OCI-LY1 (cell line): ENCODE data around the gene CREB3L2.

Experiments
- H2AFZ ChIP-seq: fragments of 200-600 bp; sonication (generic), shearing (Covaris generic); 2 replicates; pipeline ENCODE4 v1.6.0; 2014; ENCODE audit warnings: antibody characterized with exemption, mild to moderate bottlenecking, low read length
- H3F3A ChIP-seq: fragments of 200-600 bp; sonication (generic), shearing (Covaris generic); 2 replicates; pipeline ENCODE4 v1.6.0; 2014; ENCODE audit warnings: mild to moderate bottlenecking, antibody characterized with exemption, low read length, moderate library complexity; ENCODE audit not compliant: insufficient read depth
- H3K27ac ChIP-seq: fragments of 200-600 bp; sonication (generic); 2 replicates; pipeline ENCODE4 v1.5.1; 2014; ENCODE audit warnings: low read length, mixed run types, mild to moderate bottlenecking, low read depth; ENCODE audit not compliant: poor library complexity, severe bottlenecking
- H3K27me3 ChIP-seq: fragments of 200-600 bp; sonication (generic); 2 replicates; pipeline ENCODE4 v1.6.0; 2014; ENCODE audit warnings: antibody characterized with exemption, mild to moderate bottlenecking, low read length, moderate library complexity; ENCODE audit not compliant: insufficient read depth
- H3K36me3 ChIP-seq: fragments of 200-600 bp; sonication (generic); 2 replicates; pipeline ENCODE4 v1.6.1; 2014; ENCODE audit warnings: mild to moderate bottlenecking, antibody characterized with exemption, low read length, moderate library complexity, mixed read lengths; ENCODE audit not compliant: insufficient read depth
- H3K4me1 ChIP-seq: fragments of 200-600 bp; sonication (generic); 2 replicates; pipeline ENCODE4 v1.5.1; 2014; ENCODE audit warnings: mild to moderate bottlenecking, low read length, moderate library complexity; ENCODE audit not compliant: insufficient read depth, severe bottlenecking
- H3K4me2 ChIP-seq: fragments of 200-600 bp; sonication (generic), shearing (Covaris generic); 2 replicates; pipeline ENCODE4 v1.6.1; 2014; ENCODE audit warnings: low read length
- H3K4me3 ChIP-seq: fragments of 200-600 bp; sonication (generic); 2 replicates; pipeline ENCODE4 v1.5.1; 2014; ENCODE audit warnings: low read length, low read depth, mild to moderate bottlenecking, mixed read lengths; ENCODE audit not compliant: poor library complexity, severe bottlenecking
- H3K79me2 ChIP-seq: fragments of 200-600 bp; shearing (Covaris generic); 2 replicates; pipeline ENCODE4 v1.6.1; 2016; ENCODE audit warnings: mixed run types, low read length, mixed read lengths; ENCODE audit not compliant: insufficient read depth
- H3K9ac ChIP-seq: fragments of 200-600 bp; sonication (generic), shearing (Covaris generic); 2 replicates; pipeline ENCODE4 v1.6.1; 2014; ENCODE audit warnings: mild to moderate bottlenecking, low read length, mixed read lengths
- H3K9me2 ChIP-seq: fragments of 200-600 bp; sonication (generic), shearing (Covaris generic); 2 replicates; pipeline ENCODE4 v1.6.1; 2014; ENCODE audit warnings: low read depth, mild to moderate bottlenecking, low read length, mixed read lengths
- H3K9me3 ChIP-seq: fragments of 200-600 bp; shearing (Covaris generic); 2 replicates; pipeline ENCODE4 v1.6.1; 2014; ENCODE audit warnings: low read length, mixed read lengths
- H4K20me1 ChIP-seq: fragments of 200-600 bp; sonication (generic), shearing (Covaris generic); 2 replicates; pipeline ENCODE4 v1.6.0; 2016; ENCODE audit warnings: mild to moderate bottlenecking, low read length; ENCODE audit not compliant: insufficient read depth
- EZH2 ChIP-seq: fragments of 200-600 bp; sonication (generic), shearing (Covaris generic); IDR thresholded peaks from 2 replicates; pipeline ENCODE4 v1.8.0; 2017; ENCODE audit warnings: borderline replicate concordance, mixed run types, mild to moderate bottlenecking, antibody characterized with exemption, low read length, moderate library complexity, mixed read lengths
- TF ChIP-seq, protein P1 (sequence below): fragments of 200-600 bp; sonication (generic), shearing (Covaris generic); IDR thresholded peaks from 2 replicates; pipeline ENCODE4 v1.5.1; 2017; ENCODE audit warnings: mild to moderate bottlenecking, antibody characterized with exemption, low read length, moderate library complexity, mixed read lengths

CREB3L2 gene

DNA sequence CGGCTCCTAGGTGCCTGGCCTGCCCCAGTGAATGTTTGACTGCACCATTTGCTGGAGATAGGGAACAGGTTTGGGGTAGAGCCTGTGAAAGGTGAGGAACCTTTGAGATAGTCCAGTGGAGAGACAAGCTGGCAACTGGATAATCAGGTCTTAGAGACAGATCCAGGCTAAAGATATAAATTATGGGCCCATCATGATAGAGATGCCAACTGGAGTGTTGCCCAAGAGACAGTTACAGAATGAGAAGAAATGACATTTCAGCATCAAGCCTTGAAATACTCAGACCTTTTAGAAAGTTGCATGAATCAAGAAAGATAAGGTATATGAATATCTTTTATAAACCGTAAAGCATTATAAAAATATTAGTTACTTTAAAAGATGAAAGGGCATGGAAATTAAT lies 27.1 kb downstream of the CREB3L2 start:
- no peaks in the 10 kb centered on the region for H3K79me2 ChIP-seq
- H3K9me3 ChIP-seq: no peaks in the 10 kb centered on the region
- H3K4me3 ChIP-seq: no peak overlapping the region
- no peak overlapping the region for H3K27ac ChIP-seq
- H2AFZ ChIP-seq: no peak overlapping the region
- H3K4me1 ChIP-seq: no peaks in the 10 kb centered on the region
- H3F3A ChIP-seq: no peaks in the 10 kb centered on the region
- H3K4me2 ChIP-seq: no peak overlapping the region
- H3K27me3 ChIP-seq: no peaks in the 10 kb centered on the region
- no peak overlapping the region for H3K9ac ChIP-seq
- TF ChIP-seq, protein P1, sequence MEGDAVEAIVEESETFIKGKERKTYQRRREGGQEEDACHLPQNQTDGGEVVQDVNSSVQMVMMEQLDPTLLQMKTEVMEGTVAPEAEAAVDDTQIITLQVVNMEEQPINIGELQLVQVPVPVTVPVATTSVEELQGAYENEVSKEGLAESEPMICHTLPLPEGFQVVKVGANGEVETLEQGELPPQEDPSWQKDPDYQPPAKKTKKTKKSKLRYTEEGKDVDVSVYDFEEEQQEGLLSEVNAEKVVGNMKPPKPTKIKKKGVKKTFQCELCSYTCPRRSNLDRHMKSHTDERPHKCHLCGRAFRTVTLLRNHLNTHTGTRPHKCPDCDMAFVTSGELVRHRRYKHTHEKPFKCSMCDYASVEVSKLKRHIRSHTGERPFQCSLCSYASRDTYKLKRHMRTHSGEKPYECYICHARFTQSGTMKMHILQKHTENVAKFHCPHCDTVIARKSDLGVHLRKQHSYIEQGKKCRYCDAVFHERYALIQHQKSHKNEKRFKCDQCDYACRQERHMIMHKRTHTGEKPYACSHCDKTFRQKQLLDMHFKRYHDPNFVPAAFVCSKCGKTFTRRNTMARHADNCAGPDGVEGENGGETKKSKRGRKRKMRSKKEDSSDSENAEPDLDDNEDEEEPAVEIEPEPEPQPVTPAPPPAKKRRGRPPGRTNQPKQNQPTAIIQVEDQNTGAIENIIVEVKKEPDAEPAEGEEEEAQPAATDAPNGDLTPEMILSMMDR: no peak
- no peak for TF ChIP-seq EZH2
- no peaks in the 10 kb centered on the region for H4K20me1 ChIP-seq
- no peaks in the 10 kb centered on the region for H3K36me3 ChIP-seq
- no peaks in the 10 kb centered on the region for H3K9me2 ChIP-seq

DNA sequence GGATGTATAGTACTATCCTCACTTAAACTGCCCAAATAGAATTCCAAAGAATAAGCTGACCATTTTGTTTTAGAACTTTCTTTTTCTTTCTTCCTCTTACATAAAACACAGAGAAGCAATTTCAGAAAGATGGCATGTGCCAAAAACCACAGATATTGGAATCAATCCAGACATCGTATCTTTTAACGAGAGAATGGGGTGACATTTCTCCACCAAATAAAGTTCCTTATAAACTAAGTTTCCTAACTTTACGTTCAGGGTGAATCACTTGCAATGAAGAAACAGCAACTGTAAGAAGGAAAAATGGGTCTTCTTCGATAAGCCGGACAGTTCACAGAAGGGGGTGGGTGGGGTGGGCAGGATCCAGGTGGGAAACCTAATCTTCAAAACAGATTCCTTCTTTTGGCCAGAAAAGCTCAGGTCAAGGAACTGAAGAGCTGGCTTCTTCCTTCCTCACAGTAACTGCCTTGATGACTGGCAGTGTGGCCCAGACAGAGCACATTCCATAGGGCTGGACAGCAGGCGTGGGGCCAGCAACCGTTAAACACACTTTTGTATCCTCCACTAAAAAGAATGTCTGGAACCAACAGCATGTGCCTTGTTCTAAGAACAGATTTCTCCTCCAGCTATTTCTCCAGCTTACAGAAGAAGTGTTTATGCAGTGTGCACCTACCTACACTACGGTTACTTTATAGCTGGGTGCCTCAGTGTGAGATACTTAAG lies 31.5 kb downstream of the CREB3L2 start:
- Histone ChIP-seq H3K79me2 (no peaks in the 10 kb centered on the region), H3F3A (no peaks in the 10 kb centered on the region), H3K9me3 (no peaks in the 10 kb centered on the region), H3K9me2 (no peaks in the 10 kb centered on the region), H2AFZ (no peak overlapping the region), H3K27me3 (no peaks in the 10 kb centered on the region), H4K20me1 (no peaks in the 10 kb centered on the region), H3K27ac (no peak overlapping the region), H3K9ac (no peak overlapping the region), H3K36me3 (no peaks in the 10 kb centered on the region), H3K4me1 (no peaks in the 10 kb centered on the region), H3K4me3 (no peak overlapping the region), H3K4me2 (no peak overlapping the region)
- TF ChIP-seq, protein P1: no peak
- no peak for TF ChIP-seq EZH2

DNA sequence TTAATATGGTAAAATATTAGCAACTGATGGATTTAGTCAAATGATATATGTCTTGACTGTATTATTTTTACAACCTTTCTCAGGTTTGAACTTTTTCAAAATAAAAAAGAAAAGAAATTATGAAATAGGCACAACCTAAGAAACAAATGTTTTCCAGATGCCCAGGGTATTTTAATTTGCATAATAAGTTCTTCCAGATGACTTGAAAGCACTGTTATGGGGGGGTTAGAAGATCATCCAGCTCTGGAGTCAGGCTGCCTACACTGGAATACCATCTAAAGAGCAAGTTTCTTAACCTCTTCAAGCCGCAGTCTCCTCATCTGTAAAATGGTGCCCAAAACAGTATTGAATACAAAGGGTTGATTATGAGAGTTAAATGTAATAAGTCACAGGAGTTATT lies 32.1 kb downstream of the CREB3L2 start:
- no peak overlapping the region for H3K9ac ChIP-seq
- no peaks in the 10 kb centered on the region for H3K4me1 ChIP-seq

More for the DNA sequence above, 32.1 kb downstream of the CREB3L2 start:
- TF ChIP-seq, protein P1: no peak
- TF ChIP-seq EZH2: no peak
- Histone ChIP-seq H3F3A (no peaks in the 10 kb centered on the region), H3K4me3 (no peak overlapping the region), H4K20me1 (no peaks in the 10 kb centered on the region), H3K9me3 (no peaks in the 10 kb centered on the region), H2AFZ (no peak overlapping the region), H3K27me3 (no peaks in the 10 kb centered on the region), H3K27ac (no peak overlapping the region), H3K4me2 (no peak overlapping the region), H3K36me3 (no peaks in the 10 kb centered on the region), H3K79me2 (no peaks in the 10 kb centered on the region), H3K9me2 (no peaks in the 10 kb centered on the region)
